Measurements from ENCODE around the gene RPS15.
A peak's percentile ranks its signal among the peaks of the same experiment; 100 is the strongest.

RPS15 gene

DNA sequence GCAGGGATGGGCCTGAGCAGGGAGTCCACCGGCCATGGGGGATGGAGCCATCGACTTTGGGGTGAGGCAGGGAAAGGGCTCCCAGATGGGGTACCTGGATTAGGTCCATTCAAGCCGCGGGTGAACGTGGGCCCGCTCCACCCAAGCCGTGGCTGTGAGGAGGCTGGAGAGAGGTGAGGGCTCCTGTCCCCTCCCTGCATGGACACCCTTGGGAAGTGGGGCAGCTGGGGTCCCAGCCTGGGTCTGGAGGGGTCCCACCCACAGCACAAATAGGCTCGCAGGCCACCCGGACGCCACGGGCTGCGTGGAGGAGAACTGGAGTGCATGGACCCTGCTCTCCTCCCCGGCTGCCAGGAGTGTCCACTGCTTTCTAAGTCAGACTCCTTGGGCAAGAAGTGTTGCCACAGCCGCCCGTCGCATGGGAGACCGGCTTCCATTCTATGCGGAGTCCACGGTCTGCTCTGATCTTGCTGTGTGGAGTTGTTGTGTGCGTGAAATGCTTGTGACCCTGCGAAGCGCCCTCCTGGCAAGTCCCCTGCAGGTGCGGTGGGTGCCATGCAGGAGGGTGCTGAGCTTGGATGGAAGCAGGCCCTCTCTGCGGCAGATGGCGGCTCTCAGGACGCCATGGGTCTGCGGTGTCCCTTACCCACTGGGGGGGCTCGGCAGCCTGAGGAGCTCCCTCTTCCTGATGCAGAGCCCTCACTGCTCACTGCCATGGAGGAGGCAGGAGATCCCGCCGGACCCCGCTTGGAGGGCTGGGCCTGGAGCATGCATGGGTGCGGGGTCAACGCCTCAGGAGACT lies 28.8 kb upstream of the RPS15 start:
- TF ChIP-seq, protein P1, sequence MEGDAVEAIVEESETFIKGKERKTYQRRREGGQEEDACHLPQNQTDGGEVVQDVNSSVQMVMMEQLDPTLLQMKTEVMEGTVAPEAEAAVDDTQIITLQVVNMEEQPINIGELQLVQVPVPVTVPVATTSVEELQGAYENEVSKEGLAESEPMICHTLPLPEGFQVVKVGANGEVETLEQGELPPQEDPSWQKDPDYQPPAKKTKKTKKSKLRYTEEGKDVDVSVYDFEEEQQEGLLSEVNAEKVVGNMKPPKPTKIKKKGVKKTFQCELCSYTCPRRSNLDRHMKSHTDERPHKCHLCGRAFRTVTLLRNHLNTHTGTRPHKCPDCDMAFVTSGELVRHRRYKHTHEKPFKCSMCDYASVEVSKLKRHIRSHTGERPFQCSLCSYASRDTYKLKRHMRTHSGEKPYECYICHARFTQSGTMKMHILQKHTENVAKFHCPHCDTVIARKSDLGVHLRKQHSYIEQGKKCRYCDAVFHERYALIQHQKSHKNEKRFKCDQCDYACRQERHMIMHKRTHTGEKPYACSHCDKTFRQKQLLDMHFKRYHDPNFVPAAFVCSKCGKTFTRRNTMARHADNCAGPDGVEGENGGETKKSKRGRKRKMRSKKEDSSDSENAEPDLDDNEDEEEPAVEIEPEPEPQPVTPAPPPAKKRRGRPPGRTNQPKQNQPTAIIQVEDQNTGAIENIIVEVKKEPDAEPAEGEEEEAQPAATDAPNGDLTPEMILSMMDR (IDR thresholded peaks at IDR 0.05; ENCODE audit: low read depth, low read length, poor library complexity, severe bottlenecking) = no peak
- no peak for TF ChIP-seq EZH2phosphoT487 (IDR thresholded peaks at IDR 0.05; ENCODE audit: borderline replicate concordance, low read length)
- Histone ChIP-seq H3K4me3 (ENCODE audit: low read length) (peak overlapping the region; percentile 86), H3K27ac (ENCODE audit: low read depth, low read length) (peak overlapping the region; percentile 78; the same call in 1 of the 2 replicates), H3K79me2 (ENCODE audit: control insufficient read depth, low read length) (peaks cover 69% of the 10 kb centered on the region), H3K9me2 (replicated peaks; ENCODE audit: control insufficient read depth, low read length) (no peaks in the 10 kb centered on the region), H3K4me1 (ENCODE audit: control insufficient read depth, low read length) (peaks cover 32% of the 10 kb centered on the region), H3K27me3 (ENCODE audit: control insufficient read depth, low read length) (no peaks in the 10 kb centered on the region), H3F3A (ENCODE audit: control insufficient read depth, insufficient read depth) (peaks cover 7% of the 10 kb centered on the region), H4K20me1 (ENCODE audit: control insufficient read depth, insufficient read depth, low read depth, low read length) (peaks cover 53% of the 10 kb centered on the region), H3K4me2 (ENCODE audit: low read length) (peak overlapping the region; percentile 100), H3K36me3 (ENCODE audit: control insufficient read depth, low read length) (peaks cover 66% of the 10 kb centered on the region), H3K9me3 (ENCODE audit: control insufficient read depth, insufficient read depth, low read length) (no peaks in the 10 kb centered on the region)

DNA sequence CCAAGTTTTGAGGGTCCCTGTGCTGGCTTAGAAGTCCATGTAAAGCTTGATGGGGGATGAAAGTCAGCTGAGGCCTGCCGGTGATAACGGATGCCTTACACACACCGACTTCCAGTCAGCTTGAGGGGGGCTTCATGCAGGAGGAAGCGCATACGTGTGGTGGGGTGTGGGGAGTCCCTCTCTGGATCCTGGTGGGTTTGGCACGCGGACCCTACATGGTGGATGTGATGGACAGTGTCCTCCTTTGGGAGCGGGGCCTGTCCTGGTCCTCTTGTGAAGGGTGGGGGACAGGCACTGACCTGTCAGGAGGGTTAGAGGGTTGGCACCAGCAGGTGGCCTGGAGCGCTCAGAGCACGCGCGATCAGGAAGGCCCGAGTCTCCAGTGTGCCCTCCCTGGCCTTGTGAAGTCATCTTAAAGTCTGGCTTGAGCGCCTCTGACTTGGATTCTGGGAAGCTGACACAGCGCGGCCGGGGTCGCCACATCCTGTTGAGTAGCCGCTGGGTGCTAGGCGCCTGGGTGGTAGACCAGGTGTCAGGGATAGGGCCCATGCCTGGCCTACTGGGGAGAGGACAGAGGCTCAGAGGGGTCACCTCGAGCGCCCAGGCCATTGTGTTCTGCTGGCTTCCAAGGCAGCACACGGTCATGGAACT lies 27.9 kb upstream of the RPS15 start:
- Histone ChIP-seq H3K4me3 (ENCODE audit: low read length) (no peak overlapping the region; the same call in 1 of the 2 replicates), H3K4me1 (ENCODE audit: control insufficient read depth, low read length) (peaks cover 32% of the 10 kb centered on the region), H3K79me2 (ENCODE audit: control insufficient read depth, low read length) (peaks cover 78% of the 10 kb centered on the region), H3K4me2 (ENCODE audit: low read length) (peak overlapping the region; percentile 100), H4K20me1 (ENCODE audit: control insufficient read depth, insufficient read depth, low read depth, low read length) (peaks cover 56% of the 10 kb centered on the region), H3K9me2 (replicated peaks; ENCODE audit: control insufficient read depth, low read length) (no peaks in the 10 kb centered on the region), H3K9me3 (ENCODE audit: control insufficient read depth, insufficient read depth, low read length) (no peaks in the 10 kb centered on the region), H3K27ac (ENCODE audit: low read depth, low read length) (no peak overlapping the region), H3F3A (ENCODE audit: control insufficient read depth, insufficient read depth) (peaks cover 5% of the 10 kb centered on the region), H3K36me3 (ENCODE audit: control insufficient read depth, low read length) (peaks cover 71% of the 10 kb centered on the region), H3K27me3 (ENCODE audit: control insufficient read depth, low read length) (no peaks in the 10 kb centered on the region)
- TF ChIP-seq, protein P1 (IDR thresholded peaks at IDR 0.05; ENCODE audit: low read depth, low read length, poor library complexity, severe bottlenecking) = no peak
- no peak for TF ChIP-seq EZH2phosphoT487 (IDR thresholded peaks at IDR 0.05; ENCODE audit: borderline replicate concordance, low read length)

DNA sequence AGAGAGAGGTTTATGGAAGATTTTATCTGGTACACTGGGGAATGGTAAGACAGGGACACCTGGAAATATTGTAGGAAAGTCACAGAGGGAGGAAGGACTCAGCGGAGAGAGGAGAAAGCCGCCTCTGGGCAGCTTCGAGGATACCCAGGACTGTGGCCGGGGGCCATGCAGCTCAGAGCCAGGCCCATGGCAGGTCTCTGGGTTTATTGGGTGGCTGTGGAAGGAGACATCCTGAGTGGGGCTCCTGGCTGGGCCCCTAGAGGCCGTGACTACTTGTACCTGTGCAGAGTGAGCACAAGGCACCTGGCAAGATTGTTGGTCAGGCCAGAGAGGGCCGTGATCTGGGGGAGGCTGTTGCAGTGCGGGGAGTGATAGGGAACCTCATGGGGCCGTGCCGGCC lies 27.4 kb upstream of the RPS15 start:
- peaks cover 5% of the 10 kb centered on the region for H3F3A ChIP-seq (ENCODE audit: control insufficient read depth, insufficient read depth)
- peaks cover 83% of the 10 kb centered on the region for H3K79me2 ChIP-seq (ENCODE audit: control insufficient read depth, low read length)
- H3K36me3 ChIP-seq (ENCODE audit: control insufficient read depth, low read length) = peaks cover 77% of the 10 kb centered on the region
- H3K27me3 ChIP-seq (ENCODE audit: control insufficient read depth, low read length) = no peaks in the 10 kb centered on the region
- no peak overlapping the region for H3K27ac ChIP-seq (ENCODE audit: low read depth, low read length)
- no peaks in the 10 kb centered on the region for H3K9me2 ChIP-seq (replicated peaks; ENCODE audit: control insufficient read depth, low read length)
- no peak overlapping the region for H3K4me3 ChIP-seq (ENCODE audit: low read length)
- H3K4me2 ChIP-seq (ENCODE audit: low read length) = peak overlapping the region; percentile 100
- peaks cover 31% of the 10 kb centered on the region for H3K4me1 ChIP-seq (ENCODE audit: control insufficient read depth, low read length)
- H3K9me3 ChIP-seq (ENCODE audit: control insufficient read depth, insufficient read depth, low read length) = no peaks in the 10 kb centered on the region
- peaks cover 62% of the 10 kb centered on the region for H4K20me1 ChIP-seq (ENCODE audit: control insufficient read depth, insufficient read depth, low read depth, low read length)
- TF ChIP-seq, protein P1 (IDR thresholded peaks at IDR 0.05; ENCODE audit: low read depth, low read length, poor library complexity, severe bottlenecking) = no peak
- no peak for TF ChIP-seq EZH2phosphoT487 (IDR thresholded peaks at IDR 0.05; ENCODE audit: borderline replicate concordance, low read length)

Measured in DOHH2 (cell line).